ENCODE data around the gene ITPK1. TPM values are rescaled to one million over a fixed set of nuclear protein-coding genes. Genes with fewer than 3 reads are reported as not detected.

ITPK1 gene
- total and polyA plus RNA-seq, 2 donors (not counting 3 experiments of a cell fraction or from before 2014, with no cell fraction given): 39.6 to 51.8 TPM

DNA sequence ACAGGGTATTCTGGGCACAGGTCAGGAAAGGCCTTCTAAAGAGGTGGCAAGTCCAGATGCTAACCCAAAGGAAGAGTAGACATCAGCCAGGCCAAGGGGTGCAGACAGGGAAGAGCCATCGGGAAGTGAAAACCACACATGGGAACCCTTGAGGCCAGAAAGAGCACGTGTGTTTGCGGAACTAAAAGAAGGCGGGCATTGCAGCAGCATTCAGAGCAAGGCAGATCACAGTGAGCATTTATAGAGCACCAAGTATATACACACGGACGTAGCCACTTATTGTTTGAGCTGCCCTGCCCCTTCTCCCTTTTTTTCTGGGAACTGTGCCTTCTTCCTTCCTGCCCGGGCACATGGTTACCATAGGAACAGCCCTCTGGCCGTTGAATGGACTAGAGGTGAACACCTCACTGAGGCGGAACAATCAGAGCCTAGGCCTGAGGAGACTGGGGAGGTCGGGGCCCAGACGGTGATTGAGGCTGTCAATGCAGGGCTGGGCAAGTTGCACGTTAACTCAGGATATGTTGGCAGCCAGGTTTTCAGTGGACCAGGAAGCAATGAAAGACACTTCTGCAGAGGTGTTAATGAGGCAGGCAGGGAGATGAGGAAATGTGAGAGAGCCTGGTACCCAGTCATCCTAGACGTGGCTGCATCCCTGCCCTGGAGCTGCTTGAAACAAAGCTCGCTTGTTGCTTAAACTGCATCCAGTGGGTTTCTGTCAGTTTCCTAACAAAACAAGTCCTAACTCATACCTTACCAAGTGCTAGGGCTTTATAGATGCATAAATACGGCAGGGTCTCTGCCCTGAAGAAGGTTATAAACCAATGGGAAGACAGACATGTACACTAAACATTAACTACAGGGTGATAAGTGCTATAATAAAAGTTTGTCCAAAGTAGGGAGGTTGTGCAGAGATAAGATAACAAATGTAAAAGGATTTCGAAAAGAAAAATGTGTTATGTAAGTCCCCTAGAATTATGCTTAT is 34.8 kb upstream of the ITPK1 start:
- no peak overlapping the region for H3K9ac ChIP-seq (replicated peaks; ENCODE audit: extremely low read depth, insufficient read depth, low read length)
- no peak overlapping the region for H3K4me2 ChIP-seq (ENCODE audit: insufficient read depth, low read length)

DNA sequence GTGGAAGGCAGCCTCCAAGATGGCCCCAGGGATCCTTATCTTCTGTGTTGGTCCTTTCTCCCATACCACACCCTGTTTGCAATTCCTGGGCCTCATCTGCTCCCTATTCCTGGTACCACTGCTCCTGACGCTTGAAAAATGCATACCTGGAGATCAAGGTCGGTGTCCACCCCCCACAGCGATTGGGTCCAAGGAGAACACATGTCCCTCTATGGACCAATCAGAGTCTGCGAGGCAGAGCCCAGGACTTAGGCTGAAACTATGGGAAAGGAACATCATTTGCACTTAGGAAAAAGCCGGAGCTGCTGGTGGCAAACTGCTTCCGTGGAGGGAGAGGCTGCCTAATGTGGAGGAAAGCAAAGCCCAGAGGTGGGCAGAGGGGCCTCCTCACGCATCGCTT is 33.3 kb upstream of the ITPK1 start:
- Histone ChIP-seq H3K36me3 (ENCODE audit: control insufficient read depth in 2 of 2, extremely low read depth in 1 of 2, insufficient read depth in 2 of 2, low read length in 2 of 2) (no peaks in the 10 kb centered on the region), H3K9me1 (replicated peaks; ENCODE audit: control insufficient read depth, extremely low read depth, insufficient read depth, low read length) (no peaks in the 10 kb centered on the region), H3K9me3 (replicated peaks; ENCODE audit: control insufficient read depth, insufficient read depth, low read length) (no peaks in the 10 kb centered on the region), H3K27ac (ENCODE audit: insufficient read depth, low read depth, low read length) (no peak overlapping the region), H3K27me3 (ENCODE audit: control insufficient read depth in 2 of 2, insufficient read depth in 2 of 2, low read length in 2 of 2) (no peaks in the 10 kb centered on the region), H3K4me3 (replicated peaks in 1 of 3; ENCODE audit: insufficient read depth in 1 of 3, low read depth in 1 of 3, low read length in 3 of 3) (no peak overlapping the region), H4K20me1 (replicated peaks; ENCODE audit: control insufficient read depth, extremely low read depth, insufficient read depth, low read length) (no peaks in the 10 kb centered on the region), H3K79me2 (ENCODE audit: control insufficient read depth, insufficient read depth, low read length) (no peaks in the 10 kb centered on the region), H2AFZ (ENCODE audit: low read depth, low read length) (no peak overlapping the region), H3K4me1 (ENCODE audit: control insufficient read depth, extremely low read depth, insufficient read depth, low read length) (no peaks in the 10 kb centered on the region), H3K9ac (replicated peaks; ENCODE audit: extremely low read depth, insufficient read depth, low read length) (no peak overlapping the region), H3K4me2 (ENCODE audit: insufficient read depth, low read length) (no peak overlapping the region)
- dilution Hi-C loops (cut with MboI; ENCODE audit: extremely low pct_ligation_motif_present, low sequenced_read_pairs) (loop anchor here (25.0 kb wide), 1 partner anchor 187 kb away; no protein-coding TSS in a partner anchor), intact Hi-C loops (cut with micrococcal nuclease) (no loop called here)
- TF ChIP-seq, protein P1, sequence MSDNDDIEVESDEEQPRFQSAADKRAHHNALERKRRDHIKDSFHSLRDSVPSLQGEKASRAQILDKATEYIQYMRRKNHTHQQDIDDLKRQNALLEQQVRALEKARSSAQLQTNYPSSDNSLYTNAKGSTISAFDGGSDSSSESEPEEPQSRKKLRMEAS (IDR thresholded peaks at IDR 0.05; ENCODE audit: insufficient read depth, insufficient read length): no peak
- TF ChIP-seq MYC (IDR thresholded peaks at IDR 0.05; ENCODE audit: low read depth, low read length) (no peak), EZH2 (IDR thresholded peaks at IDR 0.05; ENCODE audit: borderline replicate concordance, low read depth, low read length, severe bottlenecking) (no peak), POLR2AphosphoS5 (IDR thresholded peaks at IDR 0.05; ENCODE audit: insufficient read depth, low read depth, low read length) (no peak), GATA2 (IDR thresholded peaks at IDR 0.05; ENCODE audit: insufficient read depth, insufficient read length, low read depth, low read length) (no peak), FOS (IDR thresholded peaks at IDR 0.05; ENCODE audit: borderline replicate concordance, insufficient read depth, low read length) (no peak), JUN (IDR thresholded peaks at IDR 0.05; ENCODE audit: borderline replicate concordance, insufficient read depth, insufficient read length, low read depth) (no peak), POLR2A (IDR thresholded peaks at IDR 0.05; ENCODE audit: low read depth, low read length) (no peak)
- TF ChIP-seq, protein P2, sequence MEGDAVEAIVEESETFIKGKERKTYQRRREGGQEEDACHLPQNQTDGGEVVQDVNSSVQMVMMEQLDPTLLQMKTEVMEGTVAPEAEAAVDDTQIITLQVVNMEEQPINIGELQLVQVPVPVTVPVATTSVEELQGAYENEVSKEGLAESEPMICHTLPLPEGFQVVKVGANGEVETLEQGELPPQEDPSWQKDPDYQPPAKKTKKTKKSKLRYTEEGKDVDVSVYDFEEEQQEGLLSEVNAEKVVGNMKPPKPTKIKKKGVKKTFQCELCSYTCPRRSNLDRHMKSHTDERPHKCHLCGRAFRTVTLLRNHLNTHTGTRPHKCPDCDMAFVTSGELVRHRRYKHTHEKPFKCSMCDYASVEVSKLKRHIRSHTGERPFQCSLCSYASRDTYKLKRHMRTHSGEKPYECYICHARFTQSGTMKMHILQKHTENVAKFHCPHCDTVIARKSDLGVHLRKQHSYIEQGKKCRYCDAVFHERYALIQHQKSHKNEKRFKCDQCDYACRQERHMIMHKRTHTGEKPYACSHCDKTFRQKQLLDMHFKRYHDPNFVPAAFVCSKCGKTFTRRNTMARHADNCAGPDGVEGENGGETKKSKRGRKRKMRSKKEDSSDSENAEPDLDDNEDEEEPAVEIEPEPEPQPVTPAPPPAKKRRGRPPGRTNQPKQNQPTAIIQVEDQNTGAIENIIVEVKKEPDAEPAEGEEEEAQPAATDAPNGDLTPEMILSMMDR (IDR thresholded peaks at IDR 0.05; ENCODE audit: extremely low read depth in 1 of 2, insufficient read depth in 1 of 2, low read depth in 1 of 2, low read length in 2 of 2): no peak
- no peak for FAIRE-seq
- no TSS peak for BruUV-seq (replicated peaks)
- ChIA-PET POLR2A (no interaction called here), CTCF (no interaction called here)
- DNase-seq (ENCODE audit: low read depth, low spot score): no peak

More for the DNA sequence above, 34.8 kb upstream of the ITPK1 start:
- TF ChIP-seq EZH2 (IDR thresholded peaks at IDR 0.05; ENCODE audit: borderline replicate concordance, low read depth, low read length, severe bottlenecking) (no peak), POLR2A (IDR thresholded peaks at IDR 0.05; ENCODE audit: low read depth, low read length) (no peak), JUN (IDR thresholded peaks at IDR 0.05; ENCODE audit: borderline replicate concordance, insufficient read depth, insufficient read length, low read depth) (no peak), MYC (IDR thresholded peaks at IDR 0.05; ENCODE audit: low read depth, low read length) (no peak)
- TF ChIP-seq, protein P1 (IDR thresholded peaks at IDR 0.05; ENCODE audit: insufficient read depth, insufficient read length): no peak
- Histone ChIP-seq H3K4me1 (ENCODE audit: control insufficient read depth, extremely low read depth, insufficient read depth, low read length) (no peaks in the 10 kb centered on the region), H3K4me3 (replicated peaks in 1 of 3; ENCODE audit: insufficient read depth in 1 of 3, low read depth in 1 of 3, low read length in 3 of 3) (no peak overlapping the region), H3K9me3 (replicated peaks; ENCODE audit: control insufficient read depth, insufficient read depth, low read length) (no peaks in the 10 kb centered on the region), H3K9me1 (replicated peaks; ENCODE audit: control insufficient read depth, extremely low read depth, insufficient read depth, low read length) (no peaks in the 10 kb centered on the region), H3K79me2 (ENCODE audit: control insufficient read depth, insufficient read depth, low read length) (no peaks in the 10 kb centered on the region), H3K36me3 (ENCODE audit: control insufficient read depth in 2 of 2, extremely low read depth in 1 of 2, insufficient read depth in 2 of 2, low read length in 2 of 2) (no peaks in the 10 kb centered on the region), H4K20me1 (replicated peaks; ENCODE audit: control insufficient read depth, extremely low read depth, insufficient read depth, low read length) (no peaks in the 10 kb centered on the region), H2AFZ (ENCODE audit: low read depth, low read length) (no peak overlapping the region), H3K27ac (ENCODE audit: insufficient read depth, low read depth, low read length) (no peak overlapping the region), H3K27me3 (ENCODE audit: control insufficient read depth in 2 of 2, insufficient read depth in 2 of 2, low read length in 2 of 2) (no peaks in the 10 kb centered on the region)
- intact Hi-C loops (cut with micrococcal nuclease): no loop called here
- FAIRE-seq (no peak), DNase-seq (ENCODE audit: low read depth, low spot score) (peak; percentile 18)
- no TSS peak for BruUV-seq (replicated peaks)
- dilution Hi-C loops (cut with MboI; ENCODE audit: extremely low pct_ligation_motif_present, low sequenced_read_pairs): no loop called here
- CTCF ChIA-PET: interaction anchor here (1.0 kb wide), 1 partner anchor 11 kb away, joined by 3 read pairs; no protein-coding TSS in a partner anchor
- POLR2A ChIA-PET: no interaction called here
